ENCODE measurements around the gene VAT1L. TPM values are rescaled to one million over a fixed set of nuclear protein-coding genes. Genes with fewer than 3 reads are reported as not detected.
A peak's percentile ranks its signal among the peaks of the same experiment; 100 is the strongest.

The VAT1L gene
- total and polyA plus RNA-seq, 8 donors, result 0.32 to 10.7 (median 1.3) TPM

- no peaks in the 10 kb centered on the region for H3K9me3 ChIP-seq
- no peaks in the 10 kb centered on the region for H3K27me3 ChIP-seq
- H3K4me3 ChIP-seq, result no peak overlapping the region
- ATAC-seq (peak in 3 of 4 donors; percentile 47 to 79 (median 67)), FAIRE-seq (no peak), DNase-seq (peak in 1 of 6 donors; percentile 26)
- H3K4me1 ChIP-seq, result peaks cover 0 to 9% (median 8%) of the 10 kb centered on the region in 3 donors
- H3K27ac ChIP-seq, result no peak overlapping the region
- no peaks in the 10 kb centered on the region for H3K36me3 ChIP-seq
- intact Hi-C loops (cut with DNase I), result no loop called here
- 20 to 23% methylated on average over 8 of the region's 8 CpGs for WGBS, 2 donors
- TF ChIP-seq CTCF (IDR thresholded peaks at IDR 0.05), result no peak
Measured at GRCh38 chr16:77866752-77867151, 78.4 kb downstream of the VAT1L start.

- Histone ChIP-seq H3K27me3 (no peaks in the 10 kb centered on the region), H3K4me3 (no peak overlapping the region), H3K9me3 (no peaks in the 10 kb centered on the region), H3K27ac (no peak overlapping the region), H3K4me1 (peaks cover 0 to 9% (median 8%) of the 10 kb centered on the region in 3 donors), H3K36me3 (no peaks in the 10 kb centered on the region)
- FAIRE-seq (no peak), ATAC-seq (no peak), DNase-seq (no peak)
- 95 to 98% methylated on average over 2 of the region's 2 CpGs for WGBS, 2 donors
- intact Hi-C loops (cut with DNase I), result no loop called here
- TF ChIP-seq CTCF (IDR thresholded peaks at IDR 0.05), result no peak
Measured at GRCh38 chr16:77868052-77868451, 79.7 kb downstream of the VAT1L start.

- no peak for ATAC-seq
- TF ChIP-seq CTCF (IDR thresholded peaks at IDR 0.05), result no peak
- H3K36me3 ChIP-seq, result no peaks in the 10 kb centered on the region
- intact Hi-C loops (cut with DNase I), result no loop called here
- FAIRE-seq, result no peak
- H3K9me3 ChIP-seq, result no peaks in the 10 kb centered on the region
- WGBS, 2 donors, result 84 to 90% methylated on average over 5 of the region's 5 CpGs
- peaks cover 0 to 9% (median 8%) of the 10 kb centered on the region in 3 donors for H3K4me1 ChIP-seq
- H3K4me3 ChIP-seq, result no peak overlapping the region
- no peak for DNase-seq
- H3K27ac ChIP-seq, result no peak overlapping the region
- H3K27me3 ChIP-seq, result no peaks in the 10 kb centered on the region
Measured at GRCh38 chr16:77868478-77868877, 80.1 kb downstream of the VAT1L start.

- H3K36me3 ChIP-seq, result no peaks in the 10 kb centered on the region
- no peak overlapping the region for H3K27ac ChIP-seq
- peak in 2 of 4 donors; percentile 32 to 60 for ATAC-seq
- H3K4me3 ChIP-seq, result no peak overlapping the region
- no peak for TF ChIP-seq CTCF (IDR thresholded peaks at IDR 0.05)
- H3K27me3 ChIP-seq, result no peaks in the 10 kb centered on the region
- intact Hi-C loops (cut with DNase I), result no loop called here
- 49 to 53% methylated on average over 13 of the region's 13 CpGs for WGBS, 2 donors
- no peaks in the 10 kb centered on the region for H3K9me3 ChIP-seq
- DNase-seq, result no peak
- no peak for FAIRE-seq
- peaks cover 0 to 9% (median 8%) of the 10 kb centered on the region in 3 donors for H3K4me1 ChIP-seq
Measured at GRCh38 chr16:77869997-77870813, 81.8 kb downstream of the VAT1L start.

GRCh38 chr16:77871932-77872331, 83.6 kb downstream of the VAT1L start:
- 96 to 100% methylated on average over 1 of the region's 1 CpG for WGBS, 2 donors
- peaks cover 0 to 3% (median under 1%) of the 10 kb centered on the region in 3 donors for H3K4me1 ChIP-seq
- H3K4me3 ChIP-seq, result no peak overlapping the region
- H3K27ac ChIP-seq, result no peak overlapping the region
- no peak for TF ChIP-seq CTCF (IDR thresholded peaks at IDR 0.05)
- H3K9me3 ChIP-seq, result no peaks in the 10 kb centered on the region
- ATAC-seq (no peak), DNase-seq (no peak), FAIRE-seq (no peak)
- intact Hi-C loops (cut with DNase I), result no loop called here
- H3K27me3 ChIP-seq, result no peaks in the 10 kb centered on the region
- H3K36me3 ChIP-seq, result no peaks in the 10 kb centered on the region

Data from pancreas (tissue), 10 donors.